K562 (cell line): ENCODE measurements around the gene THADA.

Experiments used
- ARID2 ChIP-seq: fragments of 450-650 bp; IDR thresholded peaks from 2 replicates; pipeline ENCODE4 v1.6.1; 2017; ENCODE audit warnings: antibody characterized with exemption, mild to moderate bottlenecking
- ZBTB7A ChIP-seq: IDR thresholded peaks from 2 replicates; pipeline ENCODE4 v1.6.1; 2011; ENCODE audit warnings: low read depth, mild to moderate bottlenecking, low read length, moderate library complexity, borderline replicate concordance; ENCODE audit not compliant: control insufficient read depth

DNA sequence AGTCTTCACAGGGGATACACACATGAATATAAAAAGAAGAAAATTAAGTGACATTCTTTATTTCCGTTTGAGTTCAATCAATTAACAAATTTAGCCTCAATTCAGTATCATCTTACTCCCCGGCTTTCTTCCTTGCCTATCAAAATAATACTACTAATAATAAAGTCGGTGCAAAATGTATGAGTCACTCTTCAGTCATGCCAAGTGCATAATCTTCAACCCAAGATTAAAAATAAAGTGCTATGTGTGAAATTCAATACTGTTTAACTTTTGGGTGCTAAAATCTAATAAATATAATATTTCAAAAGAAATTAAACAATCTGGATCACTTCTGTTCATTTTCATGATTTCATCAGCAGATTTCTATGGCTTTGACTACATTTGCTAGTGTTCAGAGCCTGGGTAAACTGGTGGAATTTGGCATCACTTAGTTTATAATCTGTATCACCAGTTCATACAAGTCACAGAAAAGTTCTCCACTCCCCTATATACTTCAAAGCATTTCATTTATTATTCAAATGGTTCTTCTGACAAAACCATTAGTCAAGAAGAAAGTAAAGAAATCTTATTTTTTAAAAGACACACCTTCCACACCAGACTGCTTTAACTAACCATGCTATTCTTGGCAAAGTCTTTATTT, 183.6 kb downstream of the THADA start:
- TF ChIP-seq ZBTB7A: no peak
- TF ChIP-seq ARID2: no peak
